Parathyroid adenoma (tissue), 2 donors: ENCODE data around the gene MFAP1.
"Not testable (repeated sequence)": the region's sequence is repeated elsewhere in the genome, so short reads cannot be mapped to it uniquely, and the experiment has no call there.

Source experiments
- H2AFZ ChIP-seq: fragments of 300-600 bp; sonication (generic); one replicate; pipeline ENCODE4 v1.7.0; 2017; ENCODE audit warnings: antibody characterized with exemption, mild to moderate bottlenecking
- H3K27ac ChIP-seq: fragments of 300-600 bp; sonication (generic); one replicate; pipeline ENCODE4 v1.7.0; 2017
- H3K27me3 ChIP-seq: fragments of 300-600 bp; sonication (generic); one replicate; pipeline ENCODE4 v1.7.0; 2017; ENCODE audit warnings: low read length; ENCODE audit not compliant: control insufficient read depth, insufficient read depth
- H3K36me3 ChIP-seq: fragments of 300-600 bp; sonication (generic); one replicate; pipeline ENCODE4 v1.7.0; 2017; ENCODE audit warnings: low read length; ENCODE audit not compliant: control insufficient read depth, insufficient read depth
- H3K4me1 ChIP-seq: fragments of 300-600 bp; sonication (generic); one replicate; pipeline ENCODE4 v1.7.0; 2017; ENCODE audit warnings: control low read depth
- H3K4me2 ChIP-seq: fragments of 300-600 bp; sonication (generic); one replicate; pipeline ENCODE4 v1.7.0; 2017; ENCODE audit warnings: low read length
- H3K4me3 ChIP-seq: fragments of 300-600 bp; sonication (generic); one replicate; pipeline ENCODE4 v1.7.0; 2017; ENCODE audit warnings: low read depth, low read length
- H3K79me2 ChIP-seq: fragments of 300-600 bp; sonication (generic); one replicate; pipeline ENCODE4 v1.7.0; 2017; ENCODE audit warnings: control low read depth
- H3K9ac ChIP-seq: fragments of 300-600 bp; sonication (generic); one replicate; pipeline ENCODE4 v1.7.0; 2017; ENCODE audit warnings: mild to moderate bottlenecking
- H3K9me3 ChIP-seq: fragments of 300-600 bp; sonication (generic); one replicate; pipeline ENCODE4 v1.7.0; 2017; ENCODE audit warnings: low read length; ENCODE audit not compliant: control insufficient read depth
- TF ChIP-seq, protein P1 (sequence below): fragments of 300-600 bp; sonication (generic); IDR thresholded peaks from one replicate; pipeline ENCODE4 v1.7.0; 2017; ENCODE audit warnings: antibody characterized with exemption, mild to moderate bottlenecking
- donor health status: primary hyperparathyroidism.

Gene MFAP1

GRCh38 chr15:43868406-43868805, 43.9 kb upstream of the MFAP1 start:
- Histone ChIP-seq H3K79me2 (no peaks in the 10 kb centered on the region), H2AFZ (no peak overlapping the region), H3K9me3 (no peaks in the 10 kb centered on the region), H3K36me3 (no peaks in the 10 kb centered on the region), H3K27ac (no peak overlapping the region), H3K4me3 (no peak overlapping the region), H3K27me3 (no peaks in the 10 kb centered on the region), H3K4me1 (no peaks in the 10 kb centered on the region), H3K9ac (no peak overlapping the region), H3K4me2 (no peak overlapping the region)
- TF ChIP-seq, protein P1, sequence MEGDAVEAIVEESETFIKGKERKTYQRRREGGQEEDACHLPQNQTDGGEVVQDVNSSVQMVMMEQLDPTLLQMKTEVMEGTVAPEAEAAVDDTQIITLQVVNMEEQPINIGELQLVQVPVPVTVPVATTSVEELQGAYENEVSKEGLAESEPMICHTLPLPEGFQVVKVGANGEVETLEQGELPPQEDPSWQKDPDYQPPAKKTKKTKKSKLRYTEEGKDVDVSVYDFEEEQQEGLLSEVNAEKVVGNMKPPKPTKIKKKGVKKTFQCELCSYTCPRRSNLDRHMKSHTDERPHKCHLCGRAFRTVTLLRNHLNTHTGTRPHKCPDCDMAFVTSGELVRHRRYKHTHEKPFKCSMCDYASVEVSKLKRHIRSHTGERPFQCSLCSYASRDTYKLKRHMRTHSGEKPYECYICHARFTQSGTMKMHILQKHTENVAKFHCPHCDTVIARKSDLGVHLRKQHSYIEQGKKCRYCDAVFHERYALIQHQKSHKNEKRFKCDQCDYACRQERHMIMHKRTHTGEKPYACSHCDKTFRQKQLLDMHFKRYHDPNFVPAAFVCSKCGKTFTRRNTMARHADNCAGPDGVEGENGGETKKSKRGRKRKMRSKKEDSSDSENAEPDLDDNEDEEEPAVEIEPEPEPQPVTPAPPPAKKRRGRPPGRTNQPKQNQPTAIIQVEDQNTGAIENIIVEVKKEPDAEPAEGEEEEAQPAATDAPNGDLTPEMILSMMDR, result no peak

DNA sequence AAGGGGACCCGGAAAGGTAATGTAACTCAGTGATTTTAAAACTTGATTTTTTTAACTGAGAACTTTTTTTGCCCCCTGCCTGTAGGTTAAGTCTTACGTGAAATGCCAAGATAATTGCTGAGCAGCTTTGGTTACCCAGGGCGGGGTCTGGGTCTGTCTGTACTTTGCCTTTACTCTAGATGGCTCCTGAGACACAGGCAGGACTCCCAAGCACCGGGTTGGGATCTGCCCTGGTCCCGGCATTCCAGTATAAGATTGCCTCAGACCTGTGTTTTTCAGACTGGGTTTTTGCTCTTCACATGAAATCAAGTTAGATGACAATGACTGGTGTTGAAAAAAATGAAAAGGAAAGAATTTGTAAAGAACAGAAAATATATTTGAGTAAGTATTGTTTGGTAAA, 42.6 kb upstream of the MFAP1 start:
- H3K4me1 ChIP-seq, result no peaks in the 10 kb centered on the region
- H2AFZ ChIP-seq, result no peak overlapping the region
- no peaks in the 10 kb centered on the region for H3K27me3 ChIP-seq
- no peak overlapping the region for H3K4me3 ChIP-seq
- no peak overlapping the region for H3K27ac ChIP-seq
- no peaks in the 10 kb centered on the region for H3K36me3 ChIP-seq
- TF ChIP-seq, protein P1, result no peak
- no peak overlapping the region for H3K4me2 ChIP-seq
- no peak overlapping the region for H3K9ac ChIP-seq
- H3K9me3 ChIP-seq, result no peaks in the 10 kb centered on the region
- no peaks in the 10 kb centered on the region for H3K79me2 ChIP-seq

DNA sequence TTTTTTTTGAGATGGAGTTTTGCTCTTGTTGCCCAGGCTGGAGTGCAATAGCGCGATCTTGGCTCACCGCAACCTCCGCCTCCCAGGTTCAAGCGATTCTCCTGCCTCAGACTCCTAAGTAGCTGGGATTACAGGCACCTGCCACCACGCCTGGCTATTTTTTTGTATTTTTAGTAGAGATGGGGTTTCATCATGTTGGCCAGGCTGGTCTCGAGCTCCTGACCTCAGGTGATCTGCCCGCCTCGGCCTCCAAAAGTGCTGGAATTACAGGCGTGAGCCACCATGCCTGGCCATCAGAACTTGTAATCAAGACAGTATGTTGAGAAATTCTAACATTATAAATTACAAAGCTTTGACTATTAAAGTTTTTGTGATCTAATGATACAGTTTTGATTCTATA, 42.1 kb upstream of the MFAP1 start:
- H3K27me3 ChIP-seq, H3K27ac ChIP-seq, H2AFZ ChIP-seq, H3K79me2 ChIP-seq, H3K9ac ChIP-seq, H3K4me1 ChIP-seq, H3K4me3 ChIP-seq, H3K9me3 ChIP-seq, H3K36me3 ChIP-seq, H3K4me2 ChIP-seq: not testable (repeated sequence)

DNA sequence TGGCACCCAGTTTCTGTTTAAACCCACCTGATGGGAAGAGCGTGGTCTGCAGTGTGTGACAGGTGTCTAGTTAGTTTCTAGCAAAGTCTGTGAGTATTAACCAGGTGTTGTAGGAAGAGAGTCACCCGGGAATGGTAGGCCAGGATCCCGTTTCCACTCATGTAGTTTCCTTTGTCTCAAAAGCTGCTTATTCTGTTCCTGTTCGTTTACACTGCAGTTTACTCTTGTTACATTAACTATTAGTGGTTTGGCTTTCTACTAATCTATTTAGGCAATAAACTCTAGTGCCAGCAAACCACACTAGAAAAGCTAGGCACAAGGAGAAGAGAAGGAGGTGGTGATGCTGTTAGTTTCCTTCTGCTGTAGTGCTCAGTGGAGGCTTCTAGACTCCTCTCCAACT, 35.1 kb upstream of the MFAP1 start:
- Histone ChIP-seq H3K27me3 (no peaks in the 10 kb centered on the region), H3K36me3 (no peaks in the 10 kb centered on the region), H2AFZ (no peak overlapping the region), H3K79me2 (no peaks in the 10 kb centered on the region), H3K9me3 (no peaks in the 10 kb centered on the region), H3K9ac (no peak overlapping the region), H3K4me1 (no peaks in the 10 kb centered on the region), H3K4me3 (no peak overlapping the region), H3K27ac (no peak overlapping the region), H3K4me2 (no peak overlapping the region)
- TF ChIP-seq, protein P1, result no peak

GRCh38 chr15:43854801-43855200, 30.3 kb upstream of the MFAP1 start:
- Histone ChIP-seq H3K36me3 (no peaks in the 10 kb centered on the region), H2AFZ (no peak overlapping the region), H3K4me2 (no peak overlapping the region), H3K9me3 (no peaks in the 10 kb centered on the region), H3K9ac (no peak overlapping the region), H3K79me2 (no peaks in the 10 kb centered on the region), H3K27ac (no peak overlapping the region), H3K4me1 (no peaks in the 10 kb centered on the region), H3K4me3 (no peak overlapping the region), H3K27me3 (no peaks in the 10 kb centered on the region)
- TF ChIP-seq, protein P1, result no peak
